Eye (tissue), 1 donor: ENCODE measurements around the gene AP5Z1.

ENCODE experiments used
- DNase-seq: peaks from one replicate; pipeline ENCODE4 v3.0.0-alpha.2; 2015

The AP5Z1 gene

GRCh38 chr7:4768597-4769569, 6.5 kb upstream of the AP5Z1 start:
- DNase-seq: no peak

- no peak for DNase-seq
Observed at GRCh38 chr7:4769761-4770160, 5.7 kb upstream of the AP5Z1 start.

- DNase-seq: no peak
Observed at GRCh38 chr7:4770886-4771285, 4.5 kb upstream of the AP5Z1 start.

GRCh38 chr7:4771737-4772136, 3.7 kb upstream of the AP5Z1 start:
- no peak for DNase-seq

GRCh38 chr7:4772306-4772705, 3.1 kb upstream of the AP5Z1 start:
- no peak for DNase-seq

GRCh38 chr7:4774007-4774406, 1.4 kb upstream of the AP5Z1 start:
- DNase-seq: no peak

GRCh38 chr7:4774658-4775249, 669 bp upstream of the AP5Z1 start:
- DNase-seq: no peak

GRCh38 chr7:4775848-4776623, 613 bp downstream of the AP5Z1 start:
- no peak for DNase-seq

- DNase-seq: no peak
Observed at GRCh38 chr7:4779118-4779517, 3.7 kb downstream of the AP5Z1 start.

- no peak for DNase-seq
Observed at GRCh38 chr7:4781366-4782069, 6.1 kb downstream of the AP5Z1 start.

GRCh38 chr7:4782333-4783291, 7.2 kb downstream of the AP5Z1 start:
- DNase-seq: no peak

GRCh38 chr7:4783292-4783652, 7.8 kb downstream of the AP5Z1 start:
- DNase-seq: no peak

GRCh38 chr7:4783762-4784351, 8.4 kb downstream of the AP5Z1 start:
- DNase-seq: no peak

- no peak for DNase-seq
Observed at GRCh38 chr7:4784799-4785198, 9.4 kb downstream of the AP5Z1 start.

GRCh38 chr7:4785371-4785770, 9.9 kb downstream of the AP5Z1 start:
- DNase-seq: no peak

- DNase-seq: no peak
Observed at GRCh38 chr7:4786015-4786414, 10.6 kb downstream of the AP5Z1 start.

GRCh38 chr7:4787541-4787940, 12.1 kb downstream of the AP5Z1 start:
- no peak for DNase-seq

- no peak for DNase-seq
Observed at GRCh38 chr7:4787947-4788626, 12.7 kb downstream of the AP5Z1 start.

- DNase-seq: no peak
Observed at GRCh38 chr7:4788627-4789189, 13.3 kb downstream of the AP5Z1 start.
